Body of pancreas (tissue), 4 donors: ENCODE data around the gene STIMATE. TPM values are rescaled to one million over a fixed set of nuclear protein-coding genes. Genes with fewer than 3 reads are reported as not detected.

Source experiments
- ATAC-seq: fragments of 150-250 bp; one replicate; pipeline ENCODE4 v1.9.1; 2016
- DNase-seq, 4 donors: peaks; one replicate each; pipeline ENCODE4 v3.0.0-alpha.2; 2019
- H3K27ac ChIP-seq, 4 donors: fragments of 200-600 bp; sonication (generic); 1 replicate in 3 of 4; 2 replicates in 1 of 4; pipeline versions ENCODE4 v1.5.1 to v1.6.1; 2016 to 2019; ENCODE audit warnings: mild to moderate bottlenecking in 1 of 4, mixed read lengths in 1 of 4, moderate library complexity in 1 of 4
- H3K27me3 ChIP-seq, 2 donors: fragments of 200-600 bp; sonication (generic); one replicate each; pipeline ENCODE4 v1.6.0; 2016; ENCODE audit warnings: mild to moderate bottlenecking in 1 of 2
- H3K36me3 ChIP-seq, 2 donors: fragments of 200-600 bp; sonication (generic); replicated peaks in 1 of 2; 2 replicates each; pipeline ENCODE4 v1.5.1; 2016; ENCODE audit warnings: low read depth in 2 of 2; ENCODE audit not compliant: insufficient read depth in 1 of 2
- H3K4me1 ChIP-seq: fragments of 200-600 bp; sonication (generic); one replicate; pipeline ENCODE4 v1.6.0; 2016
- H3K4me3 ChIP-seq, 2 donors: fragments of 200-600 bp; sonication (generic); 1 replicate in 1 of 2; 2 replicates in 1 of 2; pipeline ENCODE4 v1.5.1; 2016 to 2019
- H3K9me3 ChIP-seq, 3 donors: fragments of 200-600 bp; sonication (generic); 1 replicate in 2 of 3; 2 replicates in 1 of 3; pipeline ENCODE4 v1.5.1; 2016
- CTCF ChIP-seq, 7 experiments: fragments of 450-650 bp in 4 of 7; fragments of 200-600 bp in 3 of 7; sonication (generic) in 3 of 7; IDR thresholded peaks; one replicate each; pipeline ENCODE4 v1.5.1; 2016 to 2019; ENCODE audit warnings: antibody characterized with exemption in 7 of 7
- POLR2A ChIP-seq, 3 donors: fragments of 450-650 bp; IDR thresholded peaks; one replicate each; pipeline ENCODE4 v1.6.1; 2016; ENCODE audit warnings: antibody characterized with exemption in 3 of 3, mild to moderate bottlenecking in 2 of 3
- WGBS, 2 donors: methylation state at CpG; one replicate each; pipeline ENCODE4 v1.1.5; 2017; 5-methylcytosine and 5-hydroxymethylcytosine counted together
- intact Hi-C: fragments of 100-400 bp; cut with DNase I; formaldehyde crosslinking; loops from one replicate; pipeline ENCODE4 v1.15.1; 2023
- total RNA-seq, 2 donors: library from RNA; depleted of rRNA; stranded (reverse); fragments of >200 nt; gene quantifications; one replicate each; pipeline ENCODE4 v1.1.0, GENCODE V29; 2016

The STIMATE gene
- total RNA-seq, 2 donors from 2014 or later = 13.0 to 63.0 TPM

- H3K4me1 ChIP-seq = peaks cover 1% of the 10 kb centered on the region
- WGBS, 2 donors = 87% methylated on average over 5 of the region's 5 CpGs
- no peaks in the 10 kb centered on the region for H3K36me3 ChIP-seq
- no peak overlapping the region for H3K27ac ChIP-seq
- no peak overlapping the region for H3K4me3 ChIP-seq
- intact Hi-C loops = no loop called here
- ATAC-seq (no peak), DNase-seq (no peak)
- TF ChIP-seq CTCF (IDR thresholded peaks at IDR 0.05) (no peak), POLR2A (IDR thresholded peaks at IDR 0.05) (no peak)
- no peaks in the 10 kb centered on the region for H3K9me3 ChIP-seq
- H3K27me3 ChIP-seq = no peaks in the 10 kb centered on the region
Observed at GRCh38 chr3:52822363-52822762, 75.0 kb downstream of the STIMATE start.

DNA sequence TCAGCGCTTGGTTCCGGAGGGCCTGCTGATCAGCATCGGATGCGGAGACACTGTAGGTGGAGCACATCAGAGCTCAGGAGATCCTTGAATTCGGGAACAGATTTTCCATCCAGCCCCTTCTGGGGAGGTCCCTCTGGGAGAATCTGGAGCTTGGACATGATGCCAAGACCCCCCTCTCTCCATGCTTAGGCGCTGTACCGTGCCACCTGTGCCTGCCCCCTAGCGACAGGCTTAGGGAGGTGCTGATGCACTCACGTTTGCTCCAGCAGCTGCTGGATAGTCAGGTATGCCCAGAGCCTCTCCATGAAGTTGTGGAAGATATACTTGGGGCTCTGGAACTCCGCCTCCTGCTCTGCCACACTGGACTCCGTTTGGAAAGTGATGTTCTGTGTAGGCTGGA is 76.6 kb downstream of the STIMATE start:
- peak in 5 of 7 experiments; percentile 14 to 31 (median 16) for TF ChIP-seq CTCF (IDR thresholded peaks at IDR 0.05)
- TF ChIP-seq POLR2A (IDR thresholded peaks at IDR 0.05) = no peak
- 62 to 83% methylated on average over 7 to 11 of the region's 11 CpGs for WGBS, 2 donors
- Histone ChIP-seq H3K4me1 (no peaks in the 10 kb centered on the region), H3K27ac (no peak overlapping the region), H3K9me3 (no peaks in the 10 kb centered on the region), H3K4me3 (no peak overlapping the region), H3K36me3 (no peaks in the 10 kb centered on the region), H3K27me3 (no peaks in the 10 kb centered on the region)
- ATAC-seq (no peak), DNase-seq (peak in 2 of 4 donors; percentile 14 to 23)
- intact Hi-C loops = no loop called here

GRCh38 chr3:52819936-52820335 is 77.4 kb downstream of the STIMATE start:
- DNase-seq (no peak), ATAC-seq (no peak)
- no peaks in the 10 kb centered on the region for H3K36me3 ChIP-seq
- no peak for TF ChIP-seq CTCF (IDR thresholded peaks at IDR 0.05)
- WGBS, 2 donors = 72 to 89% methylated on average over 1 to 2 of the region's 2 CpGs
- no peaks in the 10 kb centered on the region for H3K9me3 ChIP-seq
- no peaks in the 10 kb centered on the region for H3K27me3 ChIP-seq
- intact Hi-C loops = no loop called here
- H3K4me3 ChIP-seq = no peak overlapping the region
- no peak overlapping the region for H3K27ac ChIP-seq
- no peaks in the 10 kb centered on the region for H3K4me1 ChIP-seq

GRCh38 chr3:52817860-52818259 is 79.5 kb downstream of the STIMATE start:
- Histone ChIP-seq H3K9me3 (no peaks in the 10 kb centered on the region), H3K4me1 (no peaks in the 10 kb centered on the region), H3K27ac (no peak overlapping the region), H3K36me3 (no peaks in the 10 kb centered on the region), H3K27me3 (no peaks in the 10 kb centered on the region), H3K4me3 (no peak overlapping the region)
- no peak for TF ChIP-seq POLR2A (IDR thresholded peaks at IDR 0.05)
- TF ChIP-seq CTCF (IDR thresholded peaks at IDR 0.05) = no peak
- ATAC-seq (no peak), DNase-seq (no peak)
- intact Hi-C loops = no loop called here
- WGBS, 2 donors = 85 to 96% methylated on average over 4 to 7 of the region's 7 CpGs

- H3K4me3 ChIP-seq = no peak overlapping the region
- H3K4me1 ChIP-seq = no peaks in the 10 kb centered on the region
- intact Hi-C loops = no loop called here
- H3K9me3 ChIP-seq = no peaks in the 10 kb centered on the region
- DNase-seq (no peak), ATAC-seq (no peak)
- 95 to 96% methylated on average over 10 of the region's 10 CpGs for WGBS, 2 donors
- H3K27me3 ChIP-seq = no peaks in the 10 kb centered on the region
- no peak overlapping the region for H3K27ac ChIP-seq
- H3K36me3 ChIP-seq = no peaks in the 10 kb centered on the region
- no peak for TF ChIP-seq CTCF (IDR thresholded peaks at IDR 0.05)
- TF ChIP-seq POLR2A (IDR thresholded peaks at IDR 0.05) = no peak
Observed at GRCh38 chr3:52817221-52817620, 80.1 kb downstream of the STIMATE start.
